Activated T-cell treated with anti-CD3 and anti-CD28 coated beads, Interleukin-2, amount 50 U/mL, for 4 hours (primary cell): ENCODE results near the gene PRPF19. TPM values are rescaled to one million over a fixed set of nuclear protein-coding genes. Genes with fewer than 3 reads are reported as not detected.
A peak's percentile ranks its signal among the peaks of the same experiment; 100 is the strongest.

ENCODE experiments used
- ATAC-seq, 2 donors: fragments of 200-7000 bp; cut with Tn5 transposase; one replicate each; pipeline ENCODE4 v1.10.0; 2021
- DNase-seq: peaks from one replicate; pipeline ENCODE4 v3.0.0-alpha.2; 2020
- H3K27me3 Mint-ChIP-seq: one replicate; pipeline ENCODE4 v1.8.0; 2021; ENCODE audit warnings: low read depth, mixed read lengths
- H3K36me3 Mint-ChIP-seq: one replicate; pipeline ENCODE4 v1.8.0; 2022; ENCODE audit warnings: mixed read lengths; ENCODE audit not compliant: insufficient read depth
- H3K4me1 Mint-ChIP-seq: one replicate; pipeline ENCODE4 v1.8.0; 2021; ENCODE audit warnings: low read depth, mixed read lengths
- H3K4me3 Mint-ChIP-seq: one replicate; pipeline ENCODE4 v1.8.0; 2021; ENCODE audit warnings: mild to moderate bottlenecking, moderate library complexity, mixed read lengths
- H3K9me3 Mint-ChIP-seq: one replicate; pipeline ENCODE4 v1.8.0; 2021; ENCODE audit warnings: mixed read lengths
- total RNA-seq, 3 donors: library from RNA; stranded (reverse); gene quantifications; one replicate each; pipeline ENCODE4 v1.2.1, GENCODE V29; 2021

The PRPF19 gene
- total RNA-seq, 3 donors from 2014 or later = 297 to 335 (median 311) TPM

GRCh38 chr11:60862171-60862570 is 44.2 kb downstream of the PRPF19 start:
- ATAC-seq = no peak
- H3K9me3 Mint-ChIP-seq = no peaks in the 10 kb centered on the region
- H3K27me3 Mint-ChIP-seq = no peaks in the 10 kb centered on the region
- no peak for DNase-seq
- H3K36me3 Mint-ChIP-seq = no peaks in the 10 kb centered on the region
- no peak overlapping the region for H3K4me3 Mint-ChIP-seq
- peaks cover 16% of the 10 kb centered on the region for H3K4me1 Mint-ChIP-seq

GRCh38 chr11:60860943-60861342 is 45.4 kb downstream of the PRPF19 start:
- no peak overlapping the region for H3K4me3 Mint-ChIP-seq
- H3K9me3 Mint-ChIP-seq = no peaks in the 10 kb centered on the region
- H3K36me3 Mint-ChIP-seq = no peaks in the 10 kb centered on the region
- H3K27me3 Mint-ChIP-seq = no peaks in the 10 kb centered on the region
- H3K4me1 Mint-ChIP-seq = peaks cover 16% of the 10 kb centered on the region
- no peak for DNase-seq
- no peak for ATAC-seq

DNA sequence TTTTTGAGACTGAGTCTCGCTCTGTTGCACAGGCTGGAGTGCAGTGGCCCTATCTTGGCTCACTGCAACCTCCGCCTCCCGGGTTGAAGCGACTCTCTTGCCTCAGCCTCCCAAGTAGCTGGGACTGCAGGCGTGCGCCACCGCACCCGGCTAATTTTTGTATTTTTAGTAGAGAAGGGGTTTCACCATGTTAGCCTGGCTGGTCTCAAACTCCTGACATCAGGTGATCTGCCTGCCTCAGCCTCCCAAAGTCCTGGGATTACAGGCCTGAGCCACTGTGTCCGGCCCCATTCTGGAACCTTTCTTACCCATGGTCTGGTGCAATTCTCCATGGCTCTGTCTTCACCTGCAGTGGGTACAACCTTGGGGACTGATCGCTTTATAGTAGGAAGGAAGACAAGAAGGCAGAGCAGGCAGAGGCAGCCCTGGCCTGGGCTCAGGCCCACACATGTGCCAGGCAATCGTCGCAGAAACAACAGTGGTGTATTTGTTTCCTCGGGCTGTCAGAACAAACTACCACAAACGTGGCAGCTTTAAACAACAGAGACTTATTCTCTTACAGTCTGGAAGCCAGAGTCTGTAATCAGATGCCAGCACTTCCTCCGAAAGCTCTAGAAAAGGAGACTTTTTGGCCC is 46.7 kb downstream of the PRPF19 start:
- DNase-seq (no peak), ATAC-seq (no peak)
- H3K36me3 Mint-ChIP-seq = no peaks in the 10 kb centered on the region
- H3K4me1 Mint-ChIP-seq = peaks cover 18% of the 10 kb centered on the region
- no peaks in the 10 kb centered on the region for H3K27me3 Mint-ChIP-seq
- no peaks in the 10 kb centered on the region for H3K9me3 Mint-ChIP-seq
- H3K4me3 Mint-ChIP-seq = no peak overlapping the region

GRCh38 chr11:60858731-60859464 is 47.5 kb downstream of the PRPF19 start:
- H3K4me3 Mint-ChIP-seq = no peak overlapping the region
- no peaks in the 10 kb centered on the region for H3K36me3 Mint-ChIP-seq
- ATAC-seq = peak in 1 of 2 donors; percentile 35
- no peaks in the 10 kb centered on the region for H3K27me3 Mint-ChIP-seq
- no peaks in the 10 kb centered on the region for H3K9me3 Mint-ChIP-seq
- no peak for DNase-seq
- peaks cover 18% of the 10 kb centered on the region for H3K4me1 Mint-ChIP-seq

DNA sequence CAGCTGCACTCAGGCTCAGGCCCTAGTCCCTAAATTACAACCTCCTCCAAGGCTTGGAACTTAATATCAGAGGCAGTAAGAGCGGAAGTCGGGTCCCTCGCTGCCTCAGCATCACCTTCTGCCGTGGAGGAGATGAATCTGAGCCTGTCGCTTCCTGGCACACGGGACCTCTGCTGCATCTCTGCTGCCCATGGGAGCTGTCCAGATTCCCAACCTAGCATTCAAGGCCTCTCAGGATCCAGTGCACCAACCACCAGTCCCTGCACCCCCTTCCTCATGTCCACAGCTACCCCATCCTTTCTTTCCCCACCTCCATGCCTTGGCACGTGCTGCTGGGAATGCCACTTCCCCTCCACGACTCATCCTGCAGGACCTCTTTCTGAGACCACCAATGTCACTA is 48.1 kb downstream of the PRPF19 start:
- DNase-seq = no peak
- no peak overlapping the region for H3K4me3 Mint-ChIP-seq
- H3K36me3 Mint-ChIP-seq = peaks cover under 1% of the 10 kb centered on the region
- peaks cover 18% of the 10 kb centered on the region for H3K4me1 Mint-ChIP-seq
- no peaks in the 10 kb centered on the region for H3K9me3 Mint-ChIP-seq
- no peak for ATAC-seq
- no peaks in the 10 kb centered on the region for H3K27me3 Mint-ChIP-seq

DNA sequence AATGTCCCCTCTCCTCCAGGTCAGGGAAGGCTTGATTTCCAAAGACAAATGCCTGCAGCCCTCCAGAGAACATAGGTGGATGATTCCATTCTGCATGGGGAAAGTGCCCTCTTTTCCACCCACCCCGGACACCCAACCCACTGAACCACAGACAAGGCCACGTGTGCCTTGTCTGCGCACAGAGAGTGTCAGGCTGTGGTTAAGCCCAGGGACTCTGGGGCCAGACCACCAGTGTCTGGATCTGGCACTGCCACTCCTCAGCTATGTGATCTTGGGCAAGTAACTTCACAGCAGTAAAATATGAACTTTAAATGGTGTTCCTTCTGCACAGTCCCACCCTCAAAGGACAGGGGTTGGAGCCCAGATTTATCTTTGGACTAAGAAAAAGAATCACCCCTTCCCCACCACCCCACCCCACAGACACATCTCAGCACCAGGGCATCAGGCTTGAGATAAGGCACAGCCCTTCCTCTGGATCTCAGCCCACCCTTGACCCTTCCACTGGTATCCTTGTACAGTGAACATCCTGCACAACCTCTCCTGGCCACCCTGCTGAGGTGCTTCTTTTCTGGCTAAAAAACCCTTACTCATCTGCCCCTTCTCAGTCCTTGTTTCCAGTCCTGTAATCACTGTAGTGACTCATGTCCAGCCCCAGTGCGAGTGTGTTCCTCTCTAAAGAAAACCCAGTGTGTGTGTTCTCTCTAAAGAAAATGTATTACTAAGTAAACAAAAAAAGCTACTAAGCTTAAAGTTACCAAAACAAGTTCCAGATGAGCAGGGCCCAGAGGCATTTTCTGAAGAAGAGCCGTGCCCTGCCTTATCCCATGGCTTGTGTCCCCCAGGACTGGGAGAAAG is 48.8 kb downstream of the PRPF19 start:
- H3K9me3 Mint-ChIP-seq = no peaks in the 10 kb centered on the region
- no peak for DNase-seq
- H3K4me3 Mint-ChIP-seq = no peak overlapping the region
- ATAC-seq = peak; percentile 12 to 22
- peaks cover 18% of the 10 kb centered on the region for H3K4me1 Mint-ChIP-seq
- H3K36me3 Mint-ChIP-seq = peaks cover 3% of the 10 kb centered on the region
- no peaks in the 10 kb centered on the region for H3K27me3 Mint-ChIP-seq

- no peaks in the 10 kb centered on the region for H3K9me3 Mint-ChIP-seq
- H3K36me3 Mint-ChIP-seq = peaks cover 10% of the 10 kb centered on the region
- H3K4me1 Mint-ChIP-seq = peaks cover 18% of the 10 kb centered on the region
- DNase-seq (no peak), ATAC-seq (peak in 1 of 2 donors; percentile 50)
- H3K4me3 Mint-ChIP-seq = no peak within 1 kb of the TSS
- H3K27me3 Mint-ChIP-seq = no peaks in the 10 kb centered on the region
Measured at GRCh38 chr11:60855726-60856633, 50.4 kb downstream of the PRPF19 start, which contains the start of gene PTGDR2. Gene PTGDR2 (minus strand): TSS chr11:60855950. CDS start chr11:60853722, 2,228 bp downstream.

GRCh38 chr11:60854847-60855725 is 51.3 kb downstream of the PRPF19 start:
- peaks cover 16% of the 10 kb centered on the region for H3K36me3 Mint-ChIP-seq
- no peaks in the 10 kb centered on the region for H3K27me3 Mint-ChIP-seq
- ATAC-seq (peak in 1 of 2 donors; percentile 6), DNase-seq (no peak)
- H3K4me3 Mint-ChIP-seq = no peak overlapping the region
- peaks cover 18% of the 10 kb centered on the region for H3K4me1 Mint-ChIP-seq
- no peaks in the 10 kb centered on the region for H3K9me3 Mint-ChIP-seq

GRCh38 chr11:60854140-60854846 is 52.1 kb downstream of the PRPF19 start:
- Mint-ChIP-seq H3K36me3 (peaks cover 16% of the 10 kb centered on the region), H3K4me1 (peaks cover 16% of the 10 kb centered on the region), H3K4me3 (no peak overlapping the region), H3K27me3 (no peaks in the 10 kb centered on the region), H3K9me3 (no peaks in the 10 kb centered on the region)
- no peak for DNase-seq
- ATAC-seq = no peak

GRCh38 chr11:60852982-60853950 is 53.1 kb downstream of the PRPF19 start:
- H3K27me3 Mint-ChIP-seq = no peaks in the 10 kb centered on the region
- H3K9me3 Mint-ChIP-seq = no peaks in the 10 kb centered on the region
- peaks cover 21% of the 10 kb centered on the region for H3K36me3 Mint-ChIP-seq
- no peak for DNase-seq
- peaks cover 9% of the 10 kb centered on the region for H3K4me1 Mint-ChIP-seq
- no peak for ATAC-seq
- H3K4me3 Mint-ChIP-seq = no peak overlapping the region

DNA sequence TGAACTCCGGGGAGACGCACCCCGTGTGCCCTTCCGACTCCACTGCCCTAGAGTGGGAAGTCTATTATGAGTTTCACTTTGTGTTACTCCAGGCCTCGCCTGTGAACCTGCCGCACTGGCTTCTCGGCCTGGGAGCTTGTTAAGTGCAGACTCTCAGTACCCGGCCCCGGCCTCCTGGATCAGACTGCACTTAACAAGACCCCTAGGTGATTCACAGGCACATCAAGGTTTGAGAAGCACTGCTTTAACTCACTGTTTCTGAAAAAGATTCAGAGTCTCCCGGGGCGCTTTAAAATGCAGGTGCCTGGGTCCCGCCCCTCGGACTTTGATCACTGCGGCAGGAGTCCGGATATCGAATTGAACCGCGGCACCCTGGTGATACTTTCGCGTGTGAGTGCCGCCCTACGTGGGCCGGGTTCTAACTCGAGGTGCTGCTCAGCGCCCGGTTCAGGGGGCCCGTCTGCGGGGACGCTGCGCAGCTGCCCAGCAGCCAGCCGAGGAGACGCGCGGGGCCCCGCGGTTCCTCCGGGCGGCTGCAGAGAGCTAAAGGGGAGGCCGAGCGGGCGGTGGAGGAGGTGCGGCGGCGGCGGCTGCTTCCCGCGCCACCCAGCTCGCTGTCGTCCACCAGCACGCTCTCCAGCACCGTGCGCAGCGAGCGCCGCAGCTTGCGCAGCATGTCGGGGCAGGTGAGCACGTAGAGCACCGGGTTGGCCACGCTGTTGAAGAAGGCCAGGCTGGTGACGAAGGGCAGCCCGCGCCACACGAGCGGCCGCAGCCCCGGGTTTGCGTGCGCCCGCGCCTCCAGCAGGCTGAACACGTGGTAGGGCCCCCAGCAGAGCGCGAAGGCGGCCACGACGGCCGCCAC is 54.0 kb downstream of the PRPF19 start:
- H3K4me1 Mint-ChIP-seq = peaks cover 4% of the 10 kb centered on the region
- DNase-seq (no peak), ATAC-seq (no peak)
- no peaks in the 10 kb centered on the region for H3K9me3 Mint-ChIP-seq
- H3K4me3 Mint-ChIP-seq = no peak overlapping the region
- H3K27me3 Mint-ChIP-seq = no peaks in the 10 kb centered on the region
- H3K36me3 Mint-ChIP-seq = peaks cover 26% of the 10 kb centered on the region
